ENCODE data around the gene MAN1A2. TPM values are rescaled to one million over a fixed set of nuclear protein-coding genes. Genes with fewer than 3 reads are reported as not detected.
A peak's percentile ranks its signal among the peaks of the same experiment; 100 is the strongest.

MAN1A2 gene
- total RNA-seq, 1 donor from 2014 or later = 31.8 TPM

- Mint-ChIP-seq H3K9me3 (ENCODE audit: unreplicated experiment) (peaks cover 5% of the 10 kb centered on the region), H3K36me3 (ENCODE audit: unreplicated experiment) (peaks cover 4% of the 10 kb centered on the region), H3K4me3 (ENCODE audit: unreplicated experiment) (no peak overlapping the region), H3K4me1 (ENCODE audit: low read depth, unreplicated experiment) (peaks cover 12% of the 10 kb centered on the region), H3K27me3 (ENCODE audit: unreplicated experiment) (peaks cover 4% of the 10 kb centered on the region), H3K27ac (ENCODE audit: unreplicated experiment) (no peak overlapping the region)
- DNase-seq = no peak
- TF ChIP-seq CTCF (IDR thresholded peaks at IDR 0.05; ENCODE audit: partially characterized antibody, unreplicated experiment) = no peak
Measured at GRCh38 chr1:117573386-117574023, 206.3 kb downstream of the MAN1A2 start.

- H3K4me3 Mint-ChIP-seq (ENCODE audit: unreplicated experiment) = no peak overlapping the region
Measured at GRCh38 chr1:117574161-117574835, 207.0 kb downstream of the MAN1A2 start.

GRCh38 chr1:117575586-117576225 is 208.5 kb downstream of the MAN1A2 start:
- TF ChIP-seq CTCF (IDR thresholded peaks at IDR 0.05; ENCODE audit: partially characterized antibody, unreplicated experiment) = no peak
- Mint-ChIP-seq H3K27ac (ENCODE audit: unreplicated experiment) (no peak overlapping the region), H3K36me3 (ENCODE audit: unreplicated experiment) (peaks cover 6% of the 10 kb centered on the region), H3K9me3 (ENCODE audit: unreplicated experiment) (peaks cover 10% of the 10 kb centered on the region), H3K27me3 (ENCODE audit: unreplicated experiment) (peaks cover 4% of the 10 kb centered on the region), H3K4me3 (ENCODE audit: unreplicated experiment) (no peak overlapping the region), H3K4me1 (ENCODE audit: low read depth, unreplicated experiment) (peaks cover 12% of the 10 kb centered on the region)
- DNase-seq = no peak

More at GRCh38 chr1:117574161-117574835, 207.0 kb downstream of the MAN1A2 start:
- Mint-ChIP-seq H3K27me3 (ENCODE audit: unreplicated experiment) (peaks cover 4% of the 10 kb centered on the region), H3K9me3 (ENCODE audit: unreplicated experiment) (peaks cover 8% of the 10 kb centered on the region), H3K27ac (ENCODE audit: unreplicated experiment) (peak overlapping the region; percentile 38), H3K36me3 (ENCODE audit: unreplicated experiment) (peaks cover 6% of the 10 kb centered on the region), H3K4me1 (ENCODE audit: low read depth, unreplicated experiment) (peaks cover 12% of the 10 kb centered on the region)
- TF ChIP-seq CTCF (IDR thresholded peaks at IDR 0.05; ENCODE audit: partially characterized antibody, unreplicated experiment) = no peak
- no peak for DNase-seq

GRCh38 chr1:117576236-117576635 is 209.0 kb downstream of the MAN1A2 start:
- peaks cover 11% of the 10 kb centered on the region for H3K9me3 Mint-ChIP-seq (ENCODE audit: unreplicated experiment)
- H3K36me3 Mint-ChIP-seq (ENCODE audit: unreplicated experiment) = peaks cover 6% of the 10 kb centered on the region
- TF ChIP-seq CTCF (IDR thresholded peaks at IDR 0.05; ENCODE audit: partially characterized antibody, unreplicated experiment) = no peak
- no peak overlapping the region for H3K4me3 Mint-ChIP-seq (ENCODE audit: unreplicated experiment)
- no peak for DNase-seq
- H3K27me3 Mint-ChIP-seq (ENCODE audit: unreplicated experiment) = peaks cover 4% of the 10 kb centered on the region
- H3K4me1 Mint-ChIP-seq (ENCODE audit: low read depth, unreplicated experiment) = peaks cover 12% of the 10 kb centered on the region
- H3K27ac Mint-ChIP-seq (ENCODE audit: unreplicated experiment) = no peak overlapping the region

All from glutamatergic neuron (in vitro differentiated cells).